ENCODE measurements around the gene EFCAB13.

The EFCAB13 gene, protein sequence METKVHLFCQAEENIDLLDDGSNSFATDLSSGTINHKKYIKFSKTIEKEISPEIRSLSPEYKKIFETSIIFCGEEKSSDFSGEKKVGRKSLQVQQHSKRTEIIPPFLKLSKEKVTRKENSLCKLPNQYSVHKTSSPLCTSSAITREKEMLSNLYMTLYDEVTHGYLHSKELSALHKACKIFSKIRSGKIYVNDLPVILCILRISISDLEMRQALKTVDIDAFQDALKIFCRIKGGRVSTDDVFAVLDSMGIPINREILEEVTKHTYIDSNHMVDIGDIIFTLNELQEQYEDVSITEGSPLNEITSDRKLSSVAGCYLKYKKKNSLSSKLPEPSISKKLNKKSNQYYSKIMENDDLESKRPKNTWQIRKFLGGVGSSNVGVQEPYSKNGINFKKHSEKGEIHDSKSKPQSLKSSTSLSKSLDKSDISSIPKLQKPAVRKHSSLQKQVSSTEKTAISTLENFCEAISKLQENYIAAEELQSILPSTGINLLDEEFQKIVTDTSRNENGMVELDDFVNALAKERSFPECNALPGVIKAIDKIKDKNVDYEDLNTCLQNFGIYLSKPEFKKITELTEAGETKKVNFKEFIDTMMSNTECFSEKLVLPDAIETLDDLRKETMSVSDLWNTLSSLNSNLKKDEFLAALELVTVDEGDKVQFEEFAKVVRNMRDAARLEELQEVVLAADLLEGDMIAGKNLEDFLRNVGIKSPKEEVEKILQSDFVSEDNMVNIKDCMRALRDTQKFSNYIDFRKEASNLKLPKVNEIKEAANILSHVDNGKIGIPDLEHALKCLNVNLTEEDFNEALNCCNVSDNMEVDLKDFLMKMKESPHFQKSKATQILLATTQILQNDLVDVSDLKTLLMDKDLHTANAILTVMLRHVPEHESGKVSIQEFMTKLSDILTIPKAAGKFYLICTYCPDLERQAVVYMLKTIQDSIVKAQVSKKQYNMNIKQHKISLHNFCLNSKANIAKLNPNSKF

DNA sequence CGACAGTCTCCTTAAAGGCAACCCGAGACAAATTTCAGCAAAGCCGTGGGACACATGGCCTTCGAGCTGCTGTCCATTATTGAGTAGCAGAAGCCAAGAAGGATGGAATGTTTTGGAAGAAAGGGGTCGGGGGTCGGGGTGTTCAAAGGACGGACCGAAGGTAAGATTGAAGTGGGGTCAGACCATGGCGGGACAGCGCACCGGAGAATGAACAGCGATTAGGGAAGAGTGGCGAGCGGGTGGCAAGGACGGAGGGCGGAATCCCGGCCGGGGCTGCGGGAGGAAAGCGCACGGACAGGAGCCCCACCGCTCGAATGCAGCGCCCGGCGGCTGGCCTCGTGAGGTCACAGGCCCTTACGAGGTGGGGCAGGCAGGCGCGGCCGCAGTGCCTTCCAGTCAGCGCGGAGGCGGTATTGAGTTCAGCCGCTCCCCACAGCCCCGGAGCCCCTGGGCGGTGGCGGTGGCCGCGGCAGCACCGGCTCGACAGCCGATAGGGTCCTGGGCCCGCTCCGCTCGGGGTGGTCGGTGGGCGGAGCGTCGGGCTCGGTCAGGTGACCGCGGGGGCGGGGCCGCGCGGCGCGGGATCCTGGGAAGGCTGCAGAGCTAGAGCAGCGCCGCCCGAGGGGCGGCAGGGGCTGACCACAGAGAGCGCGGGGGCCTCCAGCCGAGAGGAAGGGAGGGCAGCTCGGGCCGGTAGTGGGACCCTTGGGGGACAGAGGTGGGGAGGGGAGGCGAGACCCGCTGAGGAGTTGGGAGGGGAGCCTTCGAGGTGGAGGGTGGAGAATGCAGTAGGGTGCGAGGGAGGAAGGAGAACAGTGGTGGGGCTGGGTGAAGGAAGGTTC lies at the start of gene EFCAB13:
Gene EFCAB13 (plus strand): TSS at position 574 of the 842 bp plus-strand sequence. CDS start 4,399 bp downstream, outside the sequence.
- peak; percentile 69 for DNase-seq

DNA sequence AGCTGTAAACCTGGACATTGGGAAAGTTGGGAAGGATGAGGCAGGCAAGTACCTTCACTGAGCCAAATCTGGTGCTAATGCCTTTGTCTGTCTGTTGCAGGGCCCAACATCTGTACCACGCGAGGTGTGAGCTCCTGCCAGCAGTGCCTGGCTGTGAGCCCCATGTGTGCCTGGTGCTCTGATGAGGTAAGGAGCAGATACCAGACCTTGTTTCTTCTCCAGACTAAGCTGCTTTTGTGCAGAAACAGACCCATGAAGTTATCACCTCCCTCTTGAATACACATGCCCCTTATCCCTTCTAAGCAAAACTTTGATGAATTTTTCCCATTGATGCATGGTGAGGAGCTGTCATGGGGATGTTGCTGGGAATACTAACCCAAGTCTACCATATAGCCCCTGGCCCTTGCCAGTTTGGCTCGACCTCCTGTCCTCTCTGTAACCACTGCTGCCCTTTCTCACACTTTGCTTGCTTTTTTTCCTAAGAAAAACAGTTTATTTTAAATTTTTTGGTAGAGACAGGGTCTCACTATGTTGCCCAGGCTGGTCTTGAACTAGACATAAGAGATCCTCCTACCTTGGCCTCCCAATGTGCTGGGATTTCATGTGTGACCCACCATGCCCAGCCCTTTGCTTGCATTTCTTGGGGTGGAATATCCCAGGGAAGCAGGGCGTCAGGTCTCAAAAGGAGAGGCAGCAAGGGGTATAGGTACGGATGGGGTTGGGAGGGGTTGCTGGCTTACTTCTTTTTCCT lies 49.3 kb upstream of the EFCAB13 start:
- DNase-seq = no peak

DNA sequence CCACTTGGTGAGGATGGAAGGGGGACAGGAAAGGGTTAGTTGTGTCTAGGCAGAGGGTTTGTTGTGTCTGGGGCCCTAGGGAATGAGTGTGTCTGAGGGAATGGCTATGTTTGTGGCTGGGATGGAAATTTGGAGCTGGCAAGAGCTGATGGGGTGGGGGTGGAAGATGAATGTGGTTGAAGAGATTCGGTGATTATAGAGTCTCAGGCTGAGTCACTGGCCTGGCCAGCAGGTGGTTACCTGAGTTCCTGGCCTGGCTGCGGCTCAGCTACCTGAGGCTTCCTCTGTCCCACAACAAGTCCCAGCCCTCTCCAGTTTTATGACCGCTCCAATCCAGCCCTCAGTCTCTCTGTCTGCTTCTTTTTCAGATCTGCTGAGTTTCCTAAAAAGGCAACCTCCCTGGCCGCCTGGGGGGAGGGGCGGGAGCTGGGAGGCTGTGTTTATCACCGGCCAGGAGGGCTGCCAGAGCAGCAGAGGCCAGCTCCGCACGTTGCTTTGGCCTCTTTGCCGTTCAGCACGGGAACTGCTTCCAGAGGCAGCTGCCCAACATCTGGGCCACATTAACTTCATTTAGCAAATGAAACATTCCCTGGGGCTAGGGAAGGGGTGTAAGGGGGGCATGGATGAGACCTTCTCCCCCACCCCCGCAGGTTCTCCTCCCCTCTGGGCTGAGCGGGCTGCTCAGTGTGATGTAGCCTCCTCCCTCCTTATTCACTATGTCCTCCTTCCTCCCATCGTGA lies 48.3 kb upstream of the EFCAB13 start:
- DNase-seq = no peak

DNA sequence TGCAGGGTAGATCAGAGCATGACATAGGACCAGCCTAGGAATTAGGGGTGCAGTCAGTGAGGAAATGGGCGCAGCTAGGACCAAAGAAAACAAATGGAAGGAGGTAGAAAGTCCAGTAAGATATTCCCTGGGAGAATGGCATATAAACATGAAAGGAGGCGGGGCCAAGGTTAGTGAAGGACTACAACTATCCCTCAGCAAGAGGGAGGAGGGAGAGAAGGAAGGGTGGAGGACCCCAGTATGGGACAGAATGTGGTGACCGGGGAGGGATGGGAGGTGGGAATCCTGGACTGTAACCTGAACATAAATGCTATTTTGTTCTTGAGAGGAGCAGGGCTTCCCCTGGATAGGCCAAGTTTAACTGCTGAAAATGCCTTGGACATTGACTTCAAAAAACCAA lies 47.3 kb upstream of the EFCAB13 start:
- no peak for DNase-seq

DNA sequence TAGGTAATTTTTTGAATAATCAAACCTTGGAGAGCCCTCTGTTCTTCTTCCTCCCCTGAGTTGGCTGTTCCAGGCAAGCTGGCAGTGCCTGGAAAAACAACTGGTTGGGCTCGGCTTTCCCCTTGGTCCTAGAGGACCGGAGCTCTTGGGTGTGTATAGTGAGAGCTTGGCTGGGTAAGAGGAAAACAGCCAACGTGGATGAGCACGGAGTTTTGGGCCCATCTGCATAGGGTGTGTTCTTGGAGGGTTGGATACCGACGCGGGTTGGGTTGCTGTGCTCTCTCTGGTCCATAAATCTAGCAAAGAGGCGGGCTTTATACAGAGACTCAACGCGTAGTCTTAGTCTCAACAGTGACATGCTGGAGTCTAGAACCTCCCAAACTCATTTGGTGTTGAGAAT lies 46.9 kb upstream of the EFCAB13 start:
- DNase-seq = no peak

DNA sequence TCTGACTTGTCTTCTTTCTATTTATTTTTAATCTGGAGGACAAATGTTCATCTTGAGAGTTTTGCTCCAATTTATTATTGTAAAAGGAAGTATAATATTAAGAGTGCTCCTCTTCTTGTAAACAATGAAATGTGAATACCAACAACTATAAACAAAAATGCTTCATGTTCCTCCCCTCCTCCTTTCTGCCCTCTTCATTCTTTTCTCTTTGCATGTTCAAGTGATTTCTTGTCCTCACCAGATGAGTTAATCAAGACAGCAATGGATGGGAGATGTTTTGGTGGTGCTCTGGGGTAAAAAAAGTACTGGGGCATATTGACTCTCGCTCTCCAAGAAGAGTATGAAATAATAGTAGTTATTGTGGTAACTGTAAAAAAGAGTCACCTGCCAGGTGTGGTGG lies 45.8 kb upstream of the EFCAB13 start:
- DNase-seq = no peak

DNA sequence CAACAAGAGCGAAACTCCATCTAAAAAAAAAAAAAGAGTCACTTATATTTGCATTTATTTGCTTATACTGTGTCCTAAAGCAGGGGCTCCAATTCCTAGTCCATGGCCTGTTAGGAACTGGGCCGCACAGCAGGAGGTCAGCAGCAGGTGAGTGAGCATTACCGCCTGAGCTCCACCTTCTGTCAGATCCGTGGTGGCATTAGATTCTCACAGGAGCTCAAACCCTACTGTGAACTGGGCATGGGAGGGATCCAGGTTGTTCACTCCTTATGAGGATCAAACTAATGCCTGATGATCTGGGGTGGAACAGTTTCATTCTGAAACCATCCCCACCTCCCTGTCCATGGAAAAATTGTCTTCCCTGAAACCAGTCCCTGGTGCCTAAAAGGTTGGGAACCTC lies 45.2 kb upstream of the EFCAB13 start:
- DNase-seq = no peak

DNA sequence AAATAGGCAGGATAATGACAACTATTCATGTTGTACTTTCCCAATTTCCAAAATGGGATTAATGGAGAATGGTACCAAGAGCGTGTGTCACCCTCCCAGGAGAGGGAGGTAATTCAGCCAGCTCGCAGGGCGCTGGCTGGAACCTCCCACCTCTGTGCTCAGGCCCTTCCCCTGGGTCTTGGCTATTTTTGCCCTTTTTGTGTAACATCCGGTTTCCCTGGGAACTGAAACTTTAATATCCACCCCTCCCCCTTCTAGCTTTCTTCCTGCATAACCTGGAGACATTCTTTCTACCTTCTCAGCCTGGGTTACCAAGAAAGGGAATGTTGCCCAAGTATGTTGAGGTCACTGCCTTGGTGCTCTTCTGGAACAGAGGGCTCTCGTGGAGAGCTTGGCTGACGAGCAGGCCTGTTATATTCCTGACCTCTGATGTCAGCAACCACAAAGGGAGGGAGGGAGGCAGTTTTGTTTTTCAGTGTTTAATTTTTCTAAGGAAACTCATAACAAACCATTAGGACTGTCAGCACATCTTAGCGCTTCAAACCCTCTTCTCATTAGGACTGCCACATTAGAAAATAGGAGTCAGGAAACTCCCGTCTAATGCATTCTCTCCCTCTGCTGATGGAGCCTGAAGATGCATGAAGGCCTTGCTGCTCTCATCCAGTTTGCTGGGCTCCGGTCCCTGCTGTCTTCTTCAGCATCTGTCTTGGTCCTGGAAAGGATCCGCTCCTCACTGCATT lies 44.5 kb upstream of the EFCAB13 start:
- DNase-seq = peak; percentile 84

DNA sequence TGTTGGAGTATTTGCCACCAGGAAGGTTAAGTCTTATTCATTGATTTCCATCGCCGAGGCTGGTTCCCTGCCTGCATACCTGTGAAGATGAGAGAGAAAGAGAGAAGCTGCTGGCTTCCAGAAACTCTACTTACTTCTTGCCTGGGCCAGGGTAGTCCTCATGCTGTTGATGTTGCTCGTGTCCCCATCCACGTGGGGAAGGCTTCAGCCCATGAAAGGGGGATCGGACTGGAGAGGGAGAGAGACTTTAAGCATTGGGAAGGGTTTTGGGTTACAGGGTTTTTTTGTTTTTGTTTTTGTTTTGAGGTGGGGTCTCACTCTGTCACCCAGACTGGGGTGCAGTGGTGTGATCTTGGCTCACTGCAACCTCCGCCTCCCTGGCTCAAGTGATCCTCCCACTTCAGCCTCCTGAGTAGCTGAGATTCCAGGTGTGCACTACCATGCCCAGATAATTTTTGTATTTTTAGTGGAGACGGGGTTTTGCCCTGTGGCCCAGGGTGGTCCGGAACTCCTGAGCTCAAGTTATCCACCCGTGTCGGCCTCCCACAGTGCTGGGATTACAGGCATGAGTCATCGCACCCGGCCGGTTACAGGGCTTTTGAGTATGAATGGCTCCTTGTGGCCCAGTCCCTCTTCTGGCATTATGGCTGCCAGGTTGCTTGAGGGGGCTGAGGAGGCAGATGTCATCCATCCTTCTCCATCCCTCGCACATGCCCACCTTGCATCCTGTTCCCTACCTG lies 43.5 kb upstream of the EFCAB13 start:
- no peak for DNase-seq

DNA sequence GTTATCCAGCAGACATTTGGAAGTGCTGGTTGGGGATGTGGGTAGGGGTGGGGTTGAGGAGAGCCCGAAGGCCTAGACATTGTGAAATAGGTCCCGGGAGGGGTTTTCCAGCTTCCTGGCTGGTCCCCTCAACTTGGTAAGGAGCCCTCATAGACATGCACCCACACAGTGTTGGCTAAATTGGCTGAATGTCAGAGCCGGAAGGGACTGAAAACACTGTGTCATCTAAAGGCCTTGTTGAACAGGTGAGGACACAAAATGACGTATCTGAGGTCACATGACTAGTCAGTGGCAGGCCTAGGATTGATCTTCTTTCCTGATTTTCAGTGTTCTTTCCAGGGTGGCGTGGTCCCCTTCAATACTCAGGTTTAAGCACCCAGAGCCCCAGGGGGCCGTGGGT lies 42.5 kb upstream of the EFCAB13 start:
- peak; percentile 48 for DNase-seq

DNA sequence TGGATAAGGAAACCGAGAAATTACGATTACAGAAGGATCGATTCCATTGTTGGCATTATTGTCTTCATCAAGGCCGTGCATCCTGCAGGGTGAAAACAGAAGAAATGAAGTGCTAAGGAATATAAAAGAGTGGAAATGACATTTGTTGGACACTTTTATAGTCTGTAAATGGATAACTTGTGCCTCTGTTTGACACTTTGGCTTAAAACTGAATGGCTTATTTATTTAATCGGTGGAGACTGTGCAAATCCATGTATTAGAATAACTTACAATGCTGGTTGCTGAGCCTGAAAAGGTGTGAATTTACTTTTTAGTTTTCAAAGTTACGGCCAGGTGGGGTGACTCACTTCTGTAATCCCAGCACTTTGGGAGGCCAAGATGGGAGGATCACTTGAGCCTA lies 38.8 kb upstream of the EFCAB13 start:
- no peak for DNase-seq

DNA sequence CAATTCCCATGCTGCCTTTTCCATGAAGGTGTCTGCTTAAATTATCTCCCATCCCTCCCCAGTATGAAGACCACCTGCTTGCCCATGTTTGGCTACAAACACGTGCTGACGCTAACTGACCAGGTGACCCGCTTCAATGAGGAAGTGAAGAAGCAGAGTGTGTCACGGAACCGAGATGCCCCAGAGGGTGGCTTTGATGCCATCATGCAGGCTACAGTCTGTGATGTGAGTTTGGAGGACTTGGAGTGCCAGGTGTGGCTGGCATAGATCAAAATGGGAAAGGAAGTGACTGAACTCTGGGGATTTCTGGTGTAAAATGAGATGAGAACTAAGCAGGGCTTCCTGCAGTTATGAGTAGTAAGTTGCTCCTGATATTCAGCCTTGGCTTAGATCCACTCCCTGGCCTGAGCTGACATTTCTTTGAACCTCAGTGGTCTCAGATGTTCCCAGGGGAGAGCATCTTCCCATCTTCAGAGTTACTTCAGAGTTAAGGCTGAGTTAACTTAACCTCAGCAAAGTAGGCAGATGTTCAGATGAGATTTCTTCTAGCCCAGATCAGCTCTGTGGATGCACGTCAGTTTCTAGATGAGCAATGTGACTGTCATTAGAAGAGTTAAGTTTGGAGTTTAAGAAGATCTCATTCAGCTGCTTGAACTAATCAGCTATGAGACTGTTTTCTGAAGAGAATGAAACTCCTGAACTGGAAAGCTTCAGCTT lies 37.4 kb upstream of the EFCAB13 start:
- no peak for DNase-seq

DNA sequence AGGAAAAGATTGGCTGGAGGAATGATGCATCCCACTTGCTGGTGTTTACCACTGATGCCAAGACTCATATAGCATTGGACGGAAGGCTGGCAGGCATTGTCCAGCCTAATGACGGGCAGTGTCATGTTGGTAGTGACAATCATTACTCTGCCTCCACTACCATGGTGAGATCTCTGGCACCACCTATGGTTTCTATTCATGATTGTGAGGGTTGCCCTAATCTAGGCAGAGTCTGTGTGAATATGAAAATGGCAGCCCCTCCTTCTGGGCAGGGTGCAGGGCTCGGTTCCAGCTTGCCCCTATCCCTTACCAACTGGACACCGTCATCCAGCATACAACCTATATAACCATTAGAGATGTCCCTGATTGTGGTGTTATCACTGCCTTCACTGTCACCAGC lies 36.7 kb upstream of the EFCAB13 start:
- no peak for DNase-seq

DNA sequence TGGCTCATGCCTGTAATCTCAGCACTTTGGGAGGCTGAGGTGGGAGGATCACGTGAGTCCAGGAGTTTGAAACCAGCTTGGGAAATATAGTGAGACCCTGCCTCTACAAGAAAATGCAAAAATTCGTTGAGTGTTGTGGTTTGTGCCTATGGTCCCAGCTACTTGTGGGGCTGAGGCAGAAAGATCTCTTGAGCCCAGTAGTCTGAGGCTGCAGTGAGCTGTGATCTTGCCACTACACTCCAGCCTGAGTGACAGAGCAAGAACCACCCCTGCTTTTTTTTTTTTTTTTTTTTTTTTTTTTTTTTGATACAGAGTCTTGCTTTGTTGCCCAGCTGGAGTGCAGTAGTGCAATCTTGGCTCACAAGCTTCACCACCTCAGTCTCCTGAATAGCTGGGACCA lies 36.1 kb upstream of the EFCAB13 start:
- no peak for DNase-seq

DNA sequence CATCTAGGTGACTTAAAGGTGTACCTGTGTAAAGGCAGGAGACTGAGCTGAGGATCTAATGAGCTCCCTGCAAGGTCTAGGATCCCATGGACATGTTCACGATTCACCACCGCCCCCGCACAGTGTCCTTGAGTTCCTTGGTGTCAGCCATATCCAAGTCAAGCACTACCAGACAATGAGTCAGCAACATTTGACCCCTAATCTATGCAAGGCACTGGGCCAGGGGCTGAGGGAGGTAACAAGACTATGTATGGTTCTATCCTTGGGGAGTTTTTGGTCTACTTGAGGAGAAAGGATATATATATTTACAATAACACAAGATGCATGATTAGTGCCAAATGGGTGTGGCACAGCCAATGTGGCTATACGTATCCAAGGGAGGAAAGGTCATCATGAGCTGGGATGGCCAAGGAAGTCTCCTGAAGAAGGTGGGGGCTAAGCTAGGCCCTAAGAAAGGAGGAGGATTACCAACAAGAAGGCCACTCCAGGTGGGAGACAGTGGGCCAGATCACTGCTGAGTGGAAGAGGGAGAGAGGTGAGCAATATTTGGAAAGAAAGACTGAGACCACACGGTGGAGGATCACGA lies 35.1 kb upstream of the EFCAB13 start:
- peak; percentile 28 for DNase-seq

DNA sequence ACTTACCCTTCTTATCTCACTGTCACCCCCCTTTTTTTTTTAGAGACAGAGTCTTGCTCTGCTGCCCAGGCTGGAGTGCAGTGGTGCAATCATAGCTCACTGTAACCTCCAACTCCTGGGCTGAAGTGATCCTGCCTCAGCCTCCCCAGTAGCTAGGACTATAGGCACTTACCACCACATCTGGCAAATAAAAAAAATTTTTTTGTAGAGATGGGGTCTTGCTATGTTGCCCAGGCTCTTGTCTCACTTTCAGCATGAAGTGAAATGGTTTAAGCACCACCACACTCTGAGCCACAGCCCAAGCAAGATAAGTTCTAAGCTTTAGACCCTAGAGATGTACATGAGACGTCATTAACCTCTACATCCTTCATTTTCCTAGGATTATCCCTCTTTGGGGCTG lies 34.5 kb upstream of the EFCAB13 start:
- no peak for DNase-seq

DNA sequence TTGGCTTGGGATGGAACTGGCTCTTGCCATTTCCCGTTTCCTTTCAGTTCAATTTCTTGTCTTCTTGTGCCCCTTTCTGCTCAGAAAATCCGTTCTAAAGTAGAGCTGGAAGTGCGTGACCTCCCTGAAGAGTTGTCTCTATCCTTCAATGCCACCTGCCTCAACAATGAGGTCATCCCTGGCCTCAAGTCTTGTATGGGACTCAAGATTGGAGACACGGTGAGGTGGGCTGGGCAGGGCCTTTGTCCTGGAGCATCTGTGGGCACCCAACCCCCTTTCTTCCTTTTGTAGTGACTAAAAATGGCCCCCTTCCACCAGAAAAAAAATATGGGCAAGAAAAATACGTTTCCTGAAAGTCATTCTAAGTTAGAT lies 32.9 kb upstream of the EFCAB13 start:
- DNase-seq = no peak

DNA sequence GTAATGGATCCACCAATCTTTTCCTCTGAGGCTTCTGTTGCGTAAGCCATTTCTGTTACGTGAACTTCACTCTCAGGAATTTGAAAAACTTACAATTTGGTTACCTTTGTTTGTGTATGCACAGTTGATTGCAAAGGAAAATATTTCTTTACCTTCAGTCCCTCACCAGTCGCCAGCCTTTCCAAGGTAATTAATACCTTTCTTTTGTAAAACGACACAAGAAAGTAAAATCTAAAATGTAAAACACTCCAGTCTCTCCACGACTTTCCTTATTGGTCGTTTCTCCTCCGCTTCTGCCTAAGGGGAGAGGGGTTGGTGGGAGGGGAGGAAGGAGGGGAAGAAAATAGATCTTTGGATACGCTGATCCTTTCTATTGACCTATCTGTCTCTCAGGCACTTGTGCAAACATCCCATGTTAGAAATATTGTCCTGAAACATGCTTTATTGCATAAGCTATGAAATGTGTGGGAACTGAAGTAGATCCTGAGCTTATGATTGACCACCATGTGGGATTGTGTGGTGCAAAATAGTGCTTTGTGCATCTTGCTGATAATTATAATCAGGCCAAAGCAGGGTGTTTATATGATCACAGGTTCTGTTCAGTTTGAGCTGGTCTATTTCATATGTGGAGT lies 32.4 kb upstream of the EFCAB13 start:
- DNase-seq = no peak

Data from suppressor macrophage treated with lipopolysaccharide for 4 hours (primary cell).